Large intestine (tissue), 3 donors: Measurements from ENCODE around the gene TMEM126B. TPM values are rescaled to one million over a fixed set of nuclear protein-coding genes. Genes with fewer than 3 reads are reported as not detected.
"Not testable (repeated sequence)": the region's sequence is repeated elsewhere in the genome, so short reads cannot be mapped to it uniquely, and the experiment has no call there.

Experiments
- DNase-seq, 2 donors: peaks; one replicate each; pipeline versions ENCODE4 v3.0.0 to v3.0.0-alpha.2; 2013
- H3K27ac ChIP-seq: one replicate; pipeline ENCODE4 v1.5.1; 2013; ENCODE audit warnings: low read length
- H3K27me3 ChIP-seq: 2 replicates; pipeline ENCODE4 v1.6.1; 2013; ENCODE audit warnings: low read length; ENCODE audit not compliant: control insufficient read depth, insufficient read depth
- H3K36me3 ChIP-seq: 2 replicates; pipeline ENCODE4 v1.6.1; 2013; ENCODE audit warnings: low read length; ENCODE audit not compliant: control insufficient read depth, insufficient read depth
- H3K4me1 ChIP-seq: one replicate; pipeline ENCODE4 v1.6.1; 2013; ENCODE audit warnings: low read length; ENCODE audit not compliant: control insufficient read depth, insufficient read depth
- H3K4me3 ChIP-seq: one replicate; pipeline ENCODE4 v1.5.1; 2013; ENCODE audit warnings: low read length
- H3K9me3 ChIP-seq: one replicate; pipeline ENCODE4 v1.6.1; 2013; ENCODE audit warnings: mild to moderate bottlenecking, low read depth, low read length, moderate library complexity; ENCODE audit not compliant: control insufficient read depth
- WGBS: methylation state at CpG from one replicate; pipeline ENCODE4 v1.1.5; 2013; ENCODE audit warnings: low lambda C conversion rate; ENCODE audit not compliant: insufficient coverage; 5-methylcytosine and 5-hydroxymethylcytosine counted together
- polyA plus RNA-seq: library from polyadenylated mRNA; unstranded; fragments of 120-200 nt; gene quantifications from one replicate; pipeline ENCODE4 v1.2.1, GENCODE V29; 2013

The TMEM126B gene
- polyA plus RNA-seq, 1 donor, result 78.4 TPM

DNA sequence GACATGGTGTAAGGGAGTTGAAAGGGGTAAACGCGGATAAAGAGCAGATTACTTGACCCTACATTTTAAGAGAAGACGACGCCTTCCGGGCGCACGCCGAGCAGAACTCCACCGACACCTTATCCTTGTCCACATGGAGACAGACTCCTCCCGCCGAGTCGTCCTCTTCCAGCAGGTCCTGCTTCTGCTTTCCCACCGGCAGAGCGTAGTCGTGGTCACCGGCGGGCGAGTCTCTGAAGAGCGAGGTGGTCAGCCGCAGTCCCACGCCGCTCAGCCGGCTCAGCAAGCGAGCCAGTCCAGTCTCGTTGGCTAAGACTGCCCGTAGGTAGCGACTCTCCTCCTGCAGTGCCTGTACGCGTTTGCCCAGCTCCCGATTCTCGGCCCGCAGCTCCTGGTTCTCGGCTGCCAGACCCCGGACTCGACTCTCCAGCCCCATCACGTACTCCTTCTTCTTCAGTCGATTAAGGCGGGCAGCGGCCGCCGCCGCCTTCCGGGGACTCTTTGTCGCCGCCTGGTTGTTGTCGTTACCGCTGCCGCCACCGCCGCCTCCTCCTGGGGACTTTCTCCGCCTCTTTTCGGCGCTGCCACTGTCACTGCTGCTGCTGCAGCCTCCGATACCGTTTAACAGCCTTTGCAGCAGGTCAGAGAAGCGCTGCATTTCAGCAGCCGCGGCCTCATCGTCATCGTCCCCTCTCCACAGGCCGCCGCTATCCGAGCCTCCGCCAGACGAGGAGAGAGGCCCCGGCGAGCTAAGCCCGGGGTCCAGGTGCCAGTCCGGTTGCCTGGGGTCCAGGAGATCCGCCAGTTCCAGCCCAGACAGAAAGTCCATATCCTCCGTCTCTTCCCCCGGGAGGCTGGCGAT lies 35.6 kb downstream of the TMEM126B start:
- H3K27ac ChIP-seq, result peak overlapping the region; percentile 99
- H3K27me3 ChIP-seq, result no peaks in the 10 kb centered on the region
- DNase-seq, result peak; percentile 76 to 87
- H3K36me3 ChIP-seq, result peaks cover 13% of the 10 kb centered on the region
- peak overlapping the region; percentile 98 for H3K4me3 ChIP-seq
- H3K4me1 ChIP-seq, result peaks cover 9% of the 10 kb centered on the region
- H3K9me3 ChIP-seq, result no peaks in the 10 kb centered on the region
- WGBS, result no CpG with 5 or more reads among the region's 73 CpGs

DNA sequence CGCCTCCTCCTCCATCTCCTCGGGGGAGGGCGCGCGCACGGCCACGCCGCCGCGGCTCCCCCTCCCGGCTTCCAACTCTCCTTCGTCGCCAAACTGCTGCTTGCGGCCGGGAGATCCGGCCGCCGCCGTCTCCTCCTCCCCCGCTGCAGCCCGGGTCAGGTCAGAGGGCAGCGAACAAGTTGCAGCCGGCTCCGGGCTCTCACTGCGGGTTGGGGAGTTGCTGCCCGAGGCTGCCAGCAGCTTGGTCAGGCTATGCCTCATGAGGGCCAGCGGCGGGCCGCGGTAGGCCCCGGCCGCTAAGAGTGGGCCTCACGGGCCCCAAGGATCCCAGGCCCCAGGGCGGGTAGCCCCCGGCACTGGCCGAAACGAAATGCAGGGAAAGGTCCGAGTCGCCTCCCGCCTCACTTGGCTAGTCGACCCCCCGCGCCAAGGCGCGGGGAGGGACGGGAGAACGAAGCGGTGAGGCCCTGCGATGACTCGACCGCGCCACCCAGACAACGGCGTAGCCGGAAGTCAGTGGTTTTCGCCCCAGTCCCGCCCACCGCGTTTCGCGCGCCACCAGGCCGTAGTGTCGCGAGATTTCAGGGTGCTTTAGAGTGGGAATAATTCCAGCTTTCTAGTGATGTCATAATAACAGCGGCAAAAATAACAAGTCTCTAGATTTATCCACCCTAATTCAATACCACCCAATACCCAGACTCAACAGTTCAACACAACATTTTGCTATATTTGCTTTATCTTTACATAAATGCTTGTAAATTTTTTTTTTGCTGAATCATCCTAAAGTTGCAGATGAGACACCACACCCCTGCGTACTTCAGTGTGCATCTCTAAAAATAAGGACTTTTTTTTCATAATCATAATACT lies 36.5 kb downstream of the TMEM126B start, which contains the start of gene CREBZF:
CREBZF (minus strand) TSS at position 515 of the 867 bp plus-strand sequence; CDS start at position 261, 254 bp downstream.
- Histone ChIP-seq H3K27me3 (no peaks in the 10 kb centered on the region), H3K27ac (peak within 1 kb of the TSS; percentile 99), H3K4me3 (peak within 1 kb of the TSS; percentile 98), H3K9me3 (no peaks in the 10 kb centered on the region), H3K4me1 (peaks cover 9% of the 10 kb centered on the region), H3K36me3 (peaks cover 10% of the 10 kb centered on the region)
- no CpG with 5 or more reads among the region's 67 CpGs for WGBS
- DNase-seq, result peak; percentile 93 to 96

DNA sequence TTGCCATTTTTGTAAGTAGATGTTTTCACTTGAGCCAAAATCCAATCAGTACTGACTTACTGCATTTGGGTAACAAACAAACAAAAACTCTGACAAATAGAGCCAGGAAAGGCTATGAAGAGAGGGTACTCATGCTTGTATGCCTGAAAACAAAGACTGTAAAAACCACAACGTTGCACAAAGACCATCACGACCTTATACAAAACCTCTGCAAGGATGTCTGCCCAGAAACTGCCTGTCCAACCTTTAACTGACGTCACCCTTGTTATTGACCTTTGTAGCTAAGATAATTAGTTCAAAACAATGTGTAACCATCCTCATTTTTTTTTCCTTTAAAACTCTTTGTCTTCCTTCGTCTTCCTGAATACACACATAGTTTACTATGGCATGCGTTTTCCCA lies 37.3 kb downstream of the TMEM126B start:
- H3K4me3 ChIP-seq, result no peak overlapping the region

GRCh38 chr11:85666687-85667086 lies 38.3 kb downstream of the TMEM126B start:
- H3K4me3 ChIP-seq, result no peak overlapping the region
- no CpG with 5 or more reads among the region's 3 CpGs for WGBS
- no peaks in the 10 kb centered on the region for H3K9me3 ChIP-seq
- peaks cover 5% of the 10 kb centered on the region for H3K36me3 ChIP-seq
- no peak for DNase-seq
- peaks cover 7% of the 10 kb centered on the region for H3K4me1 ChIP-seq
- no peaks in the 10 kb centered on the region for H3K27me3 ChIP-seq
- no peak overlapping the region for H3K27ac ChIP-seq

More for the DNA sequence above, 37.3 kb downstream of the TMEM126B start:
- DNase-seq, result peak in 1 of 2 donors; percentile 82
- 35% methylated on average over 3 of the region's 5 CpGs for whole genome bisulfite sequencing
- Histone ChIP-seq H3K27ac (peak overlapping the region; percentile 99), H3K36me3 (peaks cover 5% of the 10 kb centered on the region), H3K4me1 (peaks cover 9% of the 10 kb centered on the region), H3K27me3 (no peaks in the 10 kb centered on the region), H3K9me3 (no peaks in the 10 kb centered on the region)

DNA sequence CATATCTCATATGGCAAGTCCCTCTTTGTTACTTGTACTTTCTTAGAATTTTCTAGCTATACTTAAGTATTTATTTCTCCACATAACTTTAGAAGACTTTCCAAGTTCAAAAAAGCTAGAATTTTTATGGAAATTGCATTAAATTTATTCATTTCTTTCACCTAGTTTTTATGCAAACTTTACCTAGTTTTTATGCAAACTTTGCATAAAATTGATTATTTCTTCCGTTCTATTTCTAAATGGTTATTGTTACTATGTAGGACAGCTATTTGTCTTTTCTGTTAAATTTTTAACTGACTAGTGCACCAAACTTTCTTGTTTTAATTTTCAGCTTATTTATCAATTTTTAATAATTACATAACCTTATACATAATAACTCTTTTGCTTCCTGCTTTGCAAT lies 39.8 kb downstream of the TMEM126B start:
- H3K4me3 ChIP-seq, result no peak overlapping the region
- no peak for DNase-seq
- no peaks in the 10 kb centered on the region for H3K27me3 ChIP-seq
- no peak overlapping the region for H3K27ac ChIP-seq
- 100% methylated on average over 1 of the region's 1 CpG for WGBS
- no peaks in the 10 kb centered on the region for H3K9me3 ChIP-seq
- H3K36me3 ChIP-seq, result peaks cover under 1% of the 10 kb centered on the region
- peaks cover 7% of the 10 kb centered on the region for H3K4me1 ChIP-seq

GRCh38 chr11:85670949-85671663 lies 42.7 kb downstream of the TMEM126B start:
- H3K4me1 ChIP-seq, H3K9me3 ChIP-seq, H3K27ac ChIP-seq, H3K36me3 ChIP-seq, H3K4me3 ChIP-seq, H3K27me3 ChIP-seq: not testable (repeated sequence)
- DNase-seq, result peak in 1 of 2 donors; percentile 36

DNA sequence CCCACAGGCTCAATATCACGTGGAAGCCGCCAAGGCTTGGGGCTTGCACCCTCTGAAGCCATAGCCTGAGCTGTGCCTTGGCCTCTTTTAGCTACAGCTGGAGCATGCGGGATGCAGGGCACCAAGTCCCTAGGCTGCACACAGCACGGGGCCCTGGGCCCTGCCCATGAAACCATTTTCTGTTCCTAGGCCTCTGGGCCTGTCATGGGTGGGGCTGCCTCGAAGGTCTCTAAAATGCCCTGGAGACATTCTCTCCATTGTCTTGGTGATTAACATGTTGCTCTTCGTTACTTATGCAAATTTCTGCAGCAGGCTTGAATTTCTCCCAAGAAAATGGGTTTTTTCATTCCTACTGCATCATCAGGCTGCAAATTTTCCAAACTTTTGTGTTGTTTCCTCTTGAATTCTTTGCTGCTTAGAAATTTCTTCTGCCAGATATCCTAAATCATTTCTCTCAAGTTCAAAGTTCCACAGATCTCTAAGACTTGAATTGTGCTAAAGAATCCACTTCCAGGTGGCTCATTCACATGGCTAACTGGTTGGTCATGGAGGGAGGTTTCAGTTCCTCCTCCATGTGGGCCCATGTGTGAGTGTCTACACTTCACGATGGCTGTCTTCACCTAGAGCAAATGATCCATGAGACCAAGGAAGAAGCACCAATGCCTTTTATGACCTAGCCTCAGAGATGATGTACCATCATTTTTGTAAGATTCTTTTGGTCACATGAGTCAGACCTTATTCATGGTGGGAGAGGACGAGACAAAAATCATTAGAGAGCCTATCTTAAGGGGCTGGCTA lies 43.9 kb downstream of the TMEM126B start:
- no peak for DNase-seq
- peaks cover 3% of the 10 kb centered on the region for H3K4me1 ChIP-seq
- H3K4me3 ChIP-seq, result no peak overlapping the region
- H3K27me3 ChIP-seq, result no peaks in the 10 kb centered on the region
- H3K36me3 ChIP-seq, result no peaks in the 10 kb centered on the region
- H3K9me3 ChIP-seq, result no peaks in the 10 kb centered on the region
- WGBS, result 75% methylated on average over 1 of the region's 8 CpGs
- no peak overlapping the region for H3K27ac ChIP-seq

DNA sequence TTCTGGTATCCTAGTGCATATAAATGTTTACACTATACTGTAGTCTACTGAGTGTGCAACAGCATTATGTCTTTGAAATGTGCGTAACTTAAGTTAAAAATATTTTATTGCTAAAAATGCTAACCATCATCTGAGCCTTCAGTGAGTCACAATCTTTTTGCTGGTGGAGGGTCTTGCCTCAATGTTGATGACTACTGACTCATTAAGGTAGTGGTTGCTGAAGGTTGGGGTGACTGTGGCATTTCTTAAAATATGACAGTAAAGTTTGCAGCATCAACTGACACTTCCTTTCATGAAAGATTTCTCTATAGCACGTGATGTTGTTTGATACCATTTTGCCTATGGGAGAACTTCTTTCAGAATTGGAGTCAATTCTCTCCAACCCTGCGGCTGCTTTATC lies 45.0 kb downstream of the TMEM126B start:
- DNase-seq, result no peak
- Histone ChIP-seq H3K27me3 (no peaks in the 10 kb centered on the region), H3K4me1 (peaks cover 3% of the 10 kb centered on the region), H3K27ac (no peak overlapping the region), H3K9me3 (no peaks in the 10 kb centered on the region), H3K4me3 (no peak overlapping the region), H3K36me3 (no peaks in the 10 kb centered on the region)
- 100% methylated on average over 1 of the region's 3 CpGs for WGBS

DNA sequence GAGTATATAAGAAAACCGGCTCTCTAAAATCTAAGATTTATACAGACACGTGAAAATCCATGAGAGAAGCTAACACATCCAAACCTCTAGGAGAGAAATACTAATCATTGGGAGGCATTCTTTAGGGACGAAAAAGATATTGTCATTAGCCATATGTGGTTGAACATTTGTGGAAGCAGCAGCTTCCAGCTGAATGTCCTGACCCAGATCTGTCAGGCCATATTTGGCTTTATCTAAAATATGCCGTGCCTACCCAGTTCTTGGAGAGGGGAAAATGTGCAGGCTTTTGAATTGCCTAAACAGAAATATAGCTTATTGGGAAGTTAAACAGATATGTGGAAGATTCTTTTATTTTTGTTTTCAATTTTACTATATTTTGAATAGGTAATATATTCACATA lies 51.2 kb downstream of the TMEM126B start:
- Histone ChIP-seq H3K27ac (no peak overlapping the region), H3K36me3 (no peaks in the 10 kb centered on the region), H3K9me3 (no peaks in the 10 kb centered on the region), H3K27me3 (no peaks in the 10 kb centered on the region), H3K4me3 (no peak overlapping the region), H3K4me1 (no peaks in the 10 kb centered on the region)
- no peak for DNase-seq
- WGBS, result 81% methylated on average over 3 of the region's 4 CpGs
